Mucosa of descending colon (tissue), 3 donors: ENCODE results near the gene SEC24D. TPM values are rescaled to one million over a fixed set of nuclear protein-coding genes. Genes with fewer than 3 reads are reported as not detected.
"Not testable (repeated sequence)": the region's sequence is repeated elsewhere in the genome, so short reads cannot be mapped to it uniquely, and the experiment has no call there.

Experiments
- ATAC-seq: fragments of 200-7000 bp; cut with Tn5 transposase; one replicate; pipeline ENCODE4 v1.9.1; 2020; ENCODE audit warnings: mild to moderate bottlenecking, moderate library complexity
- DNase-seq, 3 donors: peaks; one replicate each; pipeline ENCODE4 v3.0.0-alpha.2; 2020
- H3K36me3 ChIP-seq: fragments of 200-600 bp; one replicate; pipeline ENCODE4 v1.8.0; 2021; ENCODE audit warnings: low read depth, mild to moderate bottlenecking
- H3K4me1 ChIP-seq: fragments of 200-600 bp; one replicate; pipeline ENCODE4 v1.8.0; 2021; ENCODE audit warnings: low read depth, mild to moderate bottlenecking
- H3K4me3 ChIP-seq: fragments of 200-600 bp; one replicate; pipeline ENCODE4 v1.8.0; 2021; ENCODE audit warnings: mild to moderate bottlenecking
- H3K9me3 ChIP-seq: fragments of 200-600 bp; one replicate; pipeline ENCODE4 v1.8.0; 2021; ENCODE audit warnings: mild to moderate bottlenecking
- CTCF ChIP-seq: fragments of 200-600 bp; IDR thresholded peaks from one replicate; pipeline ENCODE4 v1.8.0; 2022; ENCODE audit warnings: antibody characterized with exemption, mild to moderate bottlenecking
- intact Hi-C, 2 donors: fragments of 100-400 bp; cut with DNase I in 1 of 2; cut with micrococcal nuclease in 1 of 2; formaldehyde crosslinking; loops; one replicate each; pipeline versions ENCODE4 v1.11.0 to v1.11.1; 2022; cut with DNase I, micrococcal nuclease
- total RNA-seq, 3 donors: library from RNA; stranded (reverse); fragmentation: NEBNext Ultra II Directional in 2 of 3; extraction: Animal tissue kit (Norgen Biotek cat#: 25700) in 2 of 3; gene quantifications; one replicate each; pipeline versions ENCODE4 v1.2.1 to v1.2.4, GENCODE V29; 2021 to 2023
- donor health status: DM: no; HTN: no; CAD: no; lungs with moderate emphysema.
- donor health status: DM: no; HTN: no; CAD: no.
- donor health status: DM: no; HTN: yes; CAD: no.

SEC24D gene
- total RNA-seq, 3 donors from 2014 or later: 22.1 to 55.6 (median 45.3) TPM

- H3K4me1 ChIP-seq: no peaks in the 10 kb centered on the region
- H3K36me3 ChIP-seq: no peaks in the 10 kb centered on the region
- no peak for TF ChIP-seq CTCF
- H3K4me3 ChIP-seq: no peak overlapping the region
- intact Hi-C loops: no loop called here
- ATAC-seq: no peak
- DNase-seq: no peak
- H3K9me3 ChIP-seq: no peaks in the 10 kb centered on the region
Observed at GRCh38 chr4:118803253-118803652, 32.7 kb downstream of the SEC24D start.

- Histone ChIP-seq H3K4me3 (no peak overlapping the region), H3K36me3 (no peaks in the 10 kb centered on the region), H3K4me1 (no peaks in the 10 kb centered on the region), H3K9me3 (no peaks in the 10 kb centered on the region)
- ATAC-seq (no peak), DNase-seq (no peak)
- TF ChIP-seq CTCF: no peak
- intact Hi-C loops: no loop called here
Observed at GRCh38 chr4:118801895-118802575, 33.9 kb downstream of the SEC24D start.

- Histone ChIP-seq H3K36me3 (no peaks in the 10 kb centered on the region), H3K4me3 (no peak overlapping the region), H3K4me1 (peaks cover 4% of the 10 kb centered on the region), H3K9me3 (no peaks in the 10 kb centered on the region)
- DNase-seq (no peak), ATAC-seq (no peak)
- intact Hi-C loops: no loop called here
- no peak for TF ChIP-seq CTCF
Observed at GRCh38 chr4:118799231-118799942, 36.5 kb downstream of the SEC24D start.

GRCh38 chr4:118798658-118799057 lies 37.3 kb downstream of the SEC24D start:
- no peaks in the 10 kb centered on the region for H3K9me3 ChIP-seq
- H3K4me1 ChIP-seq: peaks cover 4% of the 10 kb centered on the region
- intact Hi-C loops: no loop called here
- ATAC-seq: no peak
- TF ChIP-seq CTCF: no peak
- no peaks in the 10 kb centered on the region for H3K36me3 ChIP-seq
- no peak for DNase-seq
- H3K4me3 ChIP-seq: no peak overlapping the region

GRCh38 chr4:118797558-118798142 lies 38.3 kb downstream of the SEC24D start:
- no peaks in the 10 kb centered on the region for H3K9me3 ChIP-seq
- H3K4me1 ChIP-seq: peaks cover 4% of the 10 kb centered on the region
- DNase-seq: no peak
- no peak for ATAC-seq
- H3K4me3 ChIP-seq: no peak overlapping the region
- intact Hi-C loops: no loop called here
- no peak for TF ChIP-seq CTCF
- H3K36me3 ChIP-seq: no peaks in the 10 kb centered on the region

- H3K4me3 ChIP-seq, intact Hi-C loops, H3K4me1 ChIP-seq, ATAC-seq, H3K36me3 ChIP-seq, H3K9me3 ChIP-seq, DNase-seq: not testable (repeated sequence)
Observed at GRCh38 chr4:118791690-118792446, 44.1 kb downstream of the SEC24D start.
